Panc1 (cell line): Measurements from ENCODE around the gene FADS2. TPM values are rescaled to one million over a fixed set of nuclear protein-coding genes. Genes with fewer than 3 reads are reported as not detected.

Experiments
- ATAC-seq: fragments of 200-7000 bp; cut with Tn5 transposase; 2 replicates; pipeline ENCODE4 v1.9.1; 2020; ENCODE audit warnings: mild to moderate bottlenecking, moderate library complexity
- BruUV-seq: library from RNA; stranded (reverse); fragments of 400-500 nt; replicated peaks from 2 replicates; lab custom pipeline; 2021; lab: Mats Ljungman, UMichigan
- CTCF ChIA-PET: fragments of 300-600 bp; sonication (Branson Sonifier 250); formaldehyde crosslinking; loops from one replicate; lab custom pipeline; 2022; ENCODE audit warnings: antibody characterized with exemption; lab: Charles Lee
- POLR2A ChIA-PET: fragments of 300-600 bp; sonication (Branson Sonifier 250); formaldehyde crosslinking; loops from one replicate; lab custom pipeline; 2022; ENCODE audit warnings: antibody characterized with exemption; lab: Charles Lee
- DNase-seq: peaks from one replicate; pipeline ENCODE4 v3.0.0-alpha.2; 2010; ENCODE audit warnings: low read depth, low spot score
- H3K27ac ChIP-seq: 2 replicates; pipeline ENCODE4 v1.5.1; 2011; ENCODE audit warnings: mild to moderate bottlenecking, low read length, inconsistent platforms
- H3K27me3 ChIP-seq: fragments of 200-500 bp; sonication (Bioruptor generic); 2 replicates; pipeline ENCODE4 v1.6.0; 2014; ENCODE audit warnings: low read length, inconsistent platforms; ENCODE audit not compliant: control insufficient read depth, insufficient read depth
- H3K36me3 ChIP-seq: fragments of 200-500 bp; sonication (Bioruptor generic); 2 replicates; pipeline ENCODE4 v1.5.1; 2014; ENCODE audit warnings: inconsistent platforms, mild to moderate bottlenecking, low read length, moderate library complexity; ENCODE audit not compliant: control insufficient read depth, insufficient read depth
- H3K4me1 ChIP-seq: 2 replicates; pipeline ENCODE4 v1.5.1; 2011; ENCODE audit warnings: inconsistent platforms, mild to moderate bottlenecking, low read length, moderate library complexity; ENCODE audit not compliant: control insufficient read depth, insufficient read depth
- H3K4me3 ChIP-seq, 2 experiments: 2 replicates each; pipeline ENCODE4 v1.5.1; 2011 to 2012; ENCODE audit warnings: low read depth in 2 of 2, low read length in 2 of 2, mild to moderate bottlenecking in 2 of 2, inconsistent platforms in 1 of 2, moderate library complexity in 1 of 2
- H3K9me3 ChIP-seq: fragments of 200-500 bp; sonication (Bioruptor generic); 2 replicates; pipeline ENCODE4 v1.5.1; 2014; ENCODE audit warnings: low read depth, mild to moderate bottlenecking, inconsistent platforms, low read length, moderate library complexity; ENCODE audit not compliant: control insufficient read depth, insufficient read depth
- CTCF ChIP-seq: fragments of 450-650 bp; IDR thresholded peaks from 2 replicates; pipeline ENCODE4 v1.5.1; 2017; ENCODE audit warnings: mild to moderate bottlenecking
- POLR2AphosphoS5 ChIP-seq: IDR thresholded peaks from 2 replicates; pipeline ENCODE4 v1.6.1; 2012; ENCODE audit warnings: mild to moderate bottlenecking, low read depth, low read length, moderate library complexity
- REST ChIP-seq, 2 experiments: IDR thresholded peaks; 2 replicates each; pipeline ENCODE4 v1.6.1; 2011 to 2012; ENCODE audit warnings: low read depth in 2 of 2, control low read depth in 1 of 2, low read length in 1 of 2, mild to moderate bottlenecking in 1 of 2, moderate library complexity in 1 of 2; ENCODE audit not compliant: insufficient read depth in 1 of 2
- SIN3A ChIP-seq: IDR thresholded peaks from 2 replicates; pipeline ENCODE4 v1.6.1; 2012; ENCODE audit warnings: low read depth, mild to moderate bottlenecking, low read length, moderate library complexity, borderline replicate concordance; ENCODE audit not compliant: insufficient read depth
- TCF7L2 ChIP-seq: IDR thresholded peaks from 2 replicates; pipeline ENCODE4 v1.6.1; 2011; ENCODE audit warnings: mild to moderate bottlenecking, low read depth, low read length, inconsistent platforms
- in situ Hi-C: cut with HindIII; loops from 2 replicates; pipeline ENCODE4 v1.10.0; 2016; ENCODE audit warnings: low sequenced_read_pairs, low pct_unique_long_range_greater_than_20kb
- intact Hi-C: fragments of 100-400 bp; cut with micrococcal nuclease; formaldehyde crosslinking; loops from one replicate; pipeline ENCODE4 v1.10.0; 2022; ENCODE audit not compliant: unreplicated experiment
- total RNA-seq: library from RNA; stranded (reverse); gene quantifications from one replicate; pipeline ENCODE4 v1.2.1, GENCODE V29; 2021; ENCODE audit not compliant: unreplicated experiment

The FADS2 gene
- total RNA-seq, 1 experiment from 2014 or later, result 679 TPM

GRCh38 chr11:61912530-61912898, 84.4 kb downstream of the FADS2 start:
- ATAC-seq, result no peak

GRCh38 chr11:61912991-61913698, 85.0 kb downstream of the FADS2 start:
- in situ Hi-C loops (no loop called here), intact Hi-C loops (loop anchor here (5.0 kb wide), 1 partner anchor 34 kb away; no protein-coding TSS in a partner anchor)
- Histone ChIP-seq H3K27ac (no peak overlapping the region), H3K27me3 (no peaks in the 10 kb centered on the region), H3K9me3 (no peaks in the 10 kb centered on the region), H3K4me3 (no peak overlapping the region), H3K4me1 (no peaks in the 10 kb centered on the region), H3K36me3 (no peaks in the 10 kb centered on the region)
- no peak for ATAC-seq
- ChIA-PET POLR2A (interaction anchor here (0.6 kb wide), 1 partner anchor 160 kb away, joined by 5 read pairs; no protein-coding TSS in a partner anchor), CTCF (no interaction called here)
- TF ChIP-seq TCF7L2 (no peak), REST (IDR thresholded peaks at IDR 0.05; ENCODE audit: insufficient read depth in 1 of 2, low read depth in 2 of 2, low read length in 1 of 2) (no peak), POLR2AphosphoS5 (no peak), CTCF (no peak), SIN3A (no peak)
- BruUV-seq, result no TSS peak
- no peak for DNase-seq

More at GRCh38 chr11:61912530-61912898, 84.4 kb downstream of the FADS2 start:
- no peak for DNase-seq
- intact Hi-C loops (loop anchor here (5.0 kb wide), 1 partner anchor 35 kb away; no protein-coding TSS in a partner anchor), in situ Hi-C loops (no loop called here)
- H3K27ac ChIP-seq, result no peak overlapping the region
- no peaks in the 10 kb centered on the region for H3K36me3 ChIP-seq
- CTCF ChIA-PET, result no interaction called here
- H3K4me1 ChIP-seq, result no peaks in the 10 kb centered on the region
- POLR2A ChIA-PET, result interaction anchor here (0.6 kb wide), 1 partner anchor 161 kb away, joined by 5 read pairs; no protein-coding TSS in a partner anchor
- no peak overlapping the region for H3K4me3 ChIP-seq
- no TSS peak for BruUV-seq
- no peaks in the 10 kb centered on the region for H3K9me3 ChIP-seq
- H3K27me3 ChIP-seq, result no peaks in the 10 kb centered on the region
- TF ChIP-seq POLR2AphosphoS5, result no peak
- TF ChIP-seq REST (IDR thresholded peaks at IDR 0.05; ENCODE audit: insufficient read depth in 1 of 2, low read depth in 2 of 2, low read length in 1 of 2), result no peak
- TF ChIP-seq TCF7L2, result no peak
- no peak for TF ChIP-seq CTCF
- TF ChIP-seq SIN3A, result no peak
